AG04449 (cell line): ENCODE results near the gene ERCC2.

Experiments used
- CTCF ChIA-PET: fragments of 350-600 bp; formaldehyde crosslinking; extraction: SDS; loops from one replicate; lab custom pipeline; 2021; ENCODE audit warnings: antibody characterized with exemption; lab: Yijun Ruan, JAX
- POLR2A ChIA-PET: fragments of 400-600, 350-600 bp; formaldehyde crosslinking; extraction: SDS; loops from one replicate; lab custom pipeline; 2020; ENCODE audit warnings: antibody characterized with exemption, inconsistent platforms; lab: Yijun Ruan, JAX
- DNase-seq: peaks from one replicate; pipeline ENCODE4 v3.0.0-alpha.2; 2010; ENCODE audit warnings: low read depth, low spot score
- H3K4me3 ChIP-seq: 2 replicates; pipeline ENCODE4 v1.5.1; 2011; ENCODE audit warnings: low read depth, mild to moderate bottlenecking, control low read depth, low read length
- CTCF ChIP-seq: IDR thresholded peaks from one replicate; pipeline ENCODE4 v1.5.1; 2011; ENCODE audit warnings: mild to moderate bottlenecking, moderate library complexity, low read length, control low read depth, inconsistent platforms; ENCODE audit not compliant: insufficient read depth; ENCODE audit errors: missing control alignments

ERCC2 gene

GRCh38 chr19:45391871-45392665 is 21.7 kb upstream of the ERCC2 start:
- H3K4me3 ChIP-seq = no peak overlapping the region
- ChIA-PET POLR2A (no interaction called here), CTCF (interaction anchor here (1.1 to 3.8 kb wide), 5 partner anchors 8 to 12 kb away, joined by 3 to 17 read pairs (median 4); partner anchors contain the start of gene PPP1R13L)
- no peak for DNase-seq
- no peak for TF ChIP-seq CTCF

GRCh38 chr19:45391346-45391745 is 21.0 kb upstream of the ERCC2 start:
- POLR2A ChIA-PET = no interaction called here
- CTCF ChIA-PET = interaction anchor here (1.0 to 2.4 kb wide), 4 partner anchors 9 to 89 kb away, joined by 3 to 12 read pairs (median 4); no protein-coding TSS in a partner anchor
- H3K4me3 ChIP-seq = no peak overlapping the region

DNA sequence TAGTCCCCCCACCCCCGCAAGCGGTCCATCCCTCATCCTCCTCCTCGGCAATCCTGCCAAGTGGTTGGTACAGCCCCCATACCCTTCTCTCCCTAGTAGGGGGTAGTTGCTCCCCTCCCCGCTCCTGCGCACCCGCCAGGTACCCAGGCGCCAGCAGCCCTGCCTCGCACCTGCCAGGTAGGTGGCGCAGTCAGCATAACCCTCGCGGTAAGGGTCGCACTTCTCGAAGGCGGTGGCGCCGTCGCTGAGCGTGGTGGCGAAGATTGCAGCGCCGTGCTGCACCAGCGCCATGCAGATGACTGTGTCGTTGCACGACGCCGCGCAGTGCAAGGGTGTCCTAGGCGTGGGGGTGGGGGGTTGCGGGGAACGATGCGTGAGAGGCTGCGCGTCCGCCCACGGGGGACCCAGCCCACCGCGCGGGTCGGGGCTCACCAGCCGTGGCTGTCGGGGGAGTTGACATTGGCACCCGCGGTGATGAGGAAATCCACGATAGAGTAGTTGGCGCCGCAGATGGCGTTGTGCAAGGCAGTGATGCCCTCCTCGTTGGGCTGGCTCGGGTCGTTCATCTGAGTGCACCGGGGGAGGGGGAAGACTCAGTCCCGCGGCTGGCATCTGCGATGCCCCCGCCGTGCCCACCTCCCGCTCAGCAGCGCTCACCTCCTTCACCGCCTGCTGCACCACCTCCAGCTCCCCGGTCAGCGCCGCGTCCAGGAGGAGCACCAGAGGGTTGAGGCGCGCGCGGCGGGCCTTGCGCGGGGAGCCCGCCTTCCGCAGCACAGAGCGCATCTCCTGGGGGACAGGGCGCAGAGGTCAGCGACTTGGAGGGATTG is 15.2 kb upstream of the ERCC2 start:
- no peak overlapping the region for H3K4me3 ChIP-seq
- no peak for TF ChIP-seq CTCF
- CTCF ChIA-PET = interaction anchor here (1.5 kb wide), 1 partner anchor 17 kb away, joined by 7 read pairs; no protein-coding TSS in a partner anchor
- POLR2A ChIA-PET = no interaction called here
- DNase-seq = no peak

More at GRCh38 chr19:45391346-45391745, 21.0 kb upstream of the ERCC2 start:
- TF ChIP-seq CTCF = no peak
- no peak for DNase-seq

DNA sequence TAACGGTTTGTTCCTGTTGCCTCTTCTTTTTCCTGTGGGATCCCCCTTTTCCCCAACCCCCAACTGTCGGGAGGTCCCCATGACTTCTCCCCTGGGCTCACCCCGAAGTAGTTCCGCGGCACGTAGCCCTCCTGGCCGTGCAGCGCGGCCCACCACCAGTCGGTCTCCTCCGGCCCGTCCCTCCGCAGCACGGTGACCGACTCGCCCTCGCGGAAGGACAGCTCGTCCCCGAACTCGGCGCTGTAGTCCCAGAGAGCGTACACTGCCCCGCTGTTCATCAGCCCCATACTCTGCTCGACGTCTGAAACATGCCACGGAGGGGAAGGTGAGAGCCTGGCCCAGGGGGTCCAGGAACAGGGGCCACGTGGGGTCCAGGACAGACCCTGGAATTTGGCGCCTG is 12.1 kb upstream of the ERCC2 start:
- no peak for DNase-seq
- no peak for TF ChIP-seq CTCF
- CTCF ChIA-PET = interaction anchor here (1.0 kb wide), 2 partner anchors 9 to 21 kb away, joined by 4 to 6 read pairs; no protein-coding TSS in a partner anchor
- no peak overlapping the region for H3K4me3 ChIP-seq
- POLR2A ChIA-PET = no interaction called here

DNA sequence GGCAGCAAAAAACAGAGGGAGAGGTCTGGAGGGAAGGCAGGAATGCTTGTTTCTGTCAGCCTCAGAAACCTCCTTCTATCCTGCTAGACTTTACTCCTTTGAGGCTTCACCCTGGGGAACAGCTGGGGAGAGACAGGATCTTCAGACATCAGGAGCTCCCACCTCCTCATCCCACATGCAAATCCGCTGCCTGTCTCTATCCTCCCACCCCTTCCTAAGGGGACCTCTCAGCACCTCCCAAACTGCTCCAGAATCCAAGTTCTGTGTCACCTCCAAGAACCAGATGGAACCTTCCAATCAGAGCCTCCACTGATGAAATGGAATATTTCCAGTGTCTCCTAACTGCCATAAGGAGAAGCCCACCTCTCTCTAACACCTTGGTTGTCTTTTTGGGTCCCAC is 9.7 kb upstream of the ERCC2 start:
- DNase-seq = no peak
- TF ChIP-seq CTCF = no peak
- ChIA-PET POLR2A (no interaction called here), CTCF (interaction anchor here (1.4 kb wide), 1 partner anchor 105 kb away, joined by 4 read pairs; no protein-coding TSS in a partner anchor)
- no peak overlapping the region for H3K4me3 ChIP-seq
